Hepatocyte (in vitro differentiated cells): ENCODE results near the gene ST14.

Experiments
- CTCF ChIP-seq: fragments of 200-600 bp; sonication (generic); IDR thresholded peaks from 2 replicates; pipeline ENCODE4 v1.5.1; 2016; ENCODE audit warnings: antibody characterized with exemption, mild to moderate bottlenecking; ENCODE audit not compliant: poor library complexity
- EZH2 ChIP-seq: fragments of 200-600 bp; sonication (generic); IDR thresholded peaks from 2 replicates; pipeline ENCODE4 v1.6.1; 2016; ENCODE audit warnings: antibody characterized with exemption, mild to moderate bottlenecking, borderline replicate concordance
- EZH2phosphoT487 ChIP-seq: fragments of 200-600 bp; sonication (generic); IDR thresholded peaks from one replicate; pipeline ENCODE4 v1.6.1; 2018; ENCODE audit warnings: antibody characterized with exemption, mild to moderate bottlenecking, low read depth, moderate library complexity; ENCODE audit not compliant: unreplicated experiment, severe bottlenecking

- TF ChIP-seq EZH2 = no peak
- TF ChIP-seq CTCF = no peak
- no peak for TF ChIP-seq EZH2phosphoT487
Measured at GRCh38 chr11:130198964-130199363, 39.4 kb downstream of the ST14 start.
